ENCODE results near the gene MCU. TPM values are rescaled to one million over a fixed set of nuclear protein-coding genes. Genes with fewer than 3 reads are reported as not detected.
"Not testable (repeated sequence)": the region's sequence is repeated elsewhere in the genome, so short reads cannot be mapped to it uniquely, and the experiment has no call there.

Gene MCU
- polyA plus RNA-seq, 1 donor = 41.6 TPM

DNA sequence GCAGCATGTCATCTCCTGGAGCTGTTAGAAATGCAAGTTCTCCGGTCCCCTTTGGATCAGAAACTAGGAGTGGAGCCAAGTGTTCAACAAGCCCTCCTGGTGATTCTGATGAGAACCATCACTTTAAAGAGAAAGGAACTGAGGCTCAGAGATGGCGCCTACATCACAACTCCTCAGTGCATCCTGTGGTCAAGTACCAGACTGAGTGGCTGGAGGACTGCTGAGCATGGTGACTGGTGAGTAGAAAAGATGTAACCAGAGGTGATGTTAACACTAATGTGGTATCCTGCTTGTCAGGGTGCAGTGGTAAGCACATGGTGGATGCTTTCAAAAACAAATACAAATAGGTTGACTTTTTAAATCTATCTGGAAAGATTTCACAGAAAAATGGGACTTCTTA, 198.1 kb downstream of the MCU start:
- Histone ChIP-seq H3K27ac (ENCODE audit: low read length) (no peak overlapping the region), H3K4me3 (ENCODE audit: low read length) (no peak overlapping the region), H3K4me1 (ENCODE audit: control insufficient read depth, insufficient read depth, low read length) (no peaks in the 10 kb centered on the region), H3K36me3 (ENCODE audit: control insufficient read depth, insufficient read depth, low read length) (peaks cover 16% of the 10 kb centered on the region), H3K9me3 (ENCODE audit: control insufficient read depth, low read depth, low read length) (no peaks in the 10 kb centered on the region), H3K27me3 (ENCODE audit: control insufficient read depth, insufficient read depth, low read length) (no peaks in the 10 kb centered on the region)
- no CpG with 5 or more reads among the region's 2 CpGs for WGBS (ENCODE audit: insufficient coverage, low lambda C conversion rate)
- no peak for DNase-seq

DNA sequence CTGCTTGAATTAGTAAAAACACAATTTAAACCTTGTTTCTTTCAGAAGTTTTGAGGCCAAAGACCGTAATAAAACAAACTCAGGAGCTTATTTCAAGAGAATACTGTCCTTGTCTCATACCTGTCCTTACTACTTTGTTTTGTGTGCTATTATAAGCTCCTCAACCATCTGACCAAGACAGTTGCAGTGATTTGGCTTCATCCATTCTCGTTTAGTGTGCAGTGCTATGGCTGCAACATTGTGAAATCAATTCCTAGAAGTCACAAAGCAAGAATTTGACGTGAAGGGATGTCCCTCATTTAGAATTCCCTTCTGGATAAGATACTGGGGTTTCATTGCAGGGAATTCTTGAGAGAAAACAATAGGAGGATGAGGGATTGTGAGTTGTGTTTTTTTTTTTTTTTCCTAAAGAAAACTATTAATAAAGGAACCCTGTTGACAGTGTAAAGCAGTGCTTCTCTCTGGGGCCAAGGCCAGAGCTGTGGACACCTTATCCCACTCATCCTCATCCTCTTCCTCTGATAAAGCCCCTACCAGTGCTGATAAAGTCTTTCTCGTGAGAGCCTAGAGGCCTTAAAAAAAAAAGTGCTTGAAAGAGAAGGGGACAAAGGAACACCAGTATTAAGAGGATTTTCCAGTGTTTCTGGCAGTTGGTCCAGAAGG, 201.3 kb downstream of the MCU start, which contains the start of gene OIT3:
TSS of gene OIT3 (plus strand) at position 604 of the 663 bp plus-strand sequence. CDS start 60 bp downstream, outside the sequence.
- 74% methylated on average over 3 of the region's 4 CpGs for WGBS (ENCODE audit: insufficient coverage, low lambda C conversion rate)
- Histone ChIP-seq H3K9me3 (ENCODE audit: control insufficient read depth, low read depth, low read length) (no peaks in the 10 kb centered on the region), H3K4me3 (ENCODE audit: low read length) (no peak within 1 kb of the TSS), H3K36me3 (ENCODE audit: control insufficient read depth, insufficient read depth, low read length) (peaks cover 2% of the 10 kb centered on the region), H3K27me3 (ENCODE audit: control insufficient read depth, insufficient read depth, low read length) (no peaks in the 10 kb centered on the region), H3K27ac (ENCODE audit: low read length) (no peak within 1 kb of the TSS), H3K4me1 (ENCODE audit: control insufficient read depth, insufficient read depth, low read length) (no peaks in the 10 kb centered on the region)
- DNase-seq = no peak

DNA sequence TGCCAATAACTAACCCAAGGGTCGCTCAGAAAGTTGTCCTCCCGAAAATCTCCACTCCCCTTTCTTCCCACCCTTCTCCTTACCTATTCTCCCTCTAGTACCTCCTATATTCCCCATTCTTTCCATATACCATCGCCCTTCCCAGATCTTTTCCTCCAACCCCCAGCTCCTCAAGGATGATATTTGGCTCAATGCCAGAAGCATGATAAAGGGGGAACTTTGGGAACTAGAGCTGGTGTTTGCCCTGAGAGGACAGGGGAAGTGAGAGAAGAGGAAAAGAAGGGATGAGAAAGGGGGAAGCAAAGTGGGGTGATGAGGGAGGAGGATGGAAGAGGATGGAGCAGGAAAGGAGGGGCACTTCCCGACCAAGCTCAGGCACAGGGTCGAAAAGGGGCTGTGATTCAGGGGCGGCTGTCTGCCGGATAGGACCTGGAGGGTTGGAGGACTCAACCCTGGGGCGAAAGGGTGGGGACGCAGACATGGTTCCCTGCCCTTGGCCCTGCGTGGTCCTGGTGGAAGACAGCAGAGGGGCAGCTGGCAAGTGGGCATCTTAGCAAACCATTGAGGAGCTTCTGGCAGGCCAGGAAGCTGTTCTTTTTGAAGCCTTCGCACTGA, 203.4 kb downstream of the MCU start:
- DNase-seq = no peak
- H3K27ac ChIP-seq (ENCODE audit: low read length) = no peak overlapping the region
- 40% methylated on average over 1 of the region's 11 CpGs for WGBS (ENCODE audit: insufficient coverage, low lambda C conversion rate)
- no peak overlapping the region for H3K4me3 ChIP-seq (ENCODE audit: low read length)
- no peaks in the 10 kb centered on the region for H3K27me3 ChIP-seq (ENCODE audit: control insufficient read depth, insufficient read depth, low read length)
- H3K9me3 ChIP-seq (ENCODE audit: control insufficient read depth, low read depth, low read length) = no peaks in the 10 kb centered on the region
- H3K36me3 ChIP-seq (ENCODE audit: control insufficient read depth, insufficient read depth, low read length) = no peaks in the 10 kb centered on the region
- no peaks in the 10 kb centered on the region for H3K4me1 ChIP-seq (ENCODE audit: control insufficient read depth, insufficient read depth, low read length)

DNA sequence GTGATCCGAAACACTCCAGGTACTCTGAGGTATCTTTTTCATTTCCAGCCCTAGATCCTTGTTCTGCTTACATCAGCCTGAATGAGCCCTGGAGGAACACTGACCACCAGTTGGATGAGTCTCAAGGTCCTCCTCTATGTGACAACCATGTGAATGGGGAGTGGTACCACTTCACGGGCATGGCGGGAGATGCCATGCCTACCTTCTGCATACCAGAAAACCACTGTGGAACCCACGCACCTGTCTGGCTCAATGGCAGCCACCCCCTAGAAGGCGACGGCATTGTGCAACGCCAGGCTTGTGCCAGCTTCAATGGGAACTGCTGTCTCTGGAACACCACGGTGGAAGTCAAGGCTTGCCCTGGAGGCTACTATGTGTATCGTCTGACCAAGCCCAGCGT, 206.7 kb downstream of the MCU start:
- Histone ChIP-seq H3K9me3 (ENCODE audit: control insufficient read depth, low read depth, low read length) (no peaks in the 10 kb centered on the region), H3K27me3 (ENCODE audit: control insufficient read depth, insufficient read depth, low read length) (no peaks in the 10 kb centered on the region), H3K4me1 (ENCODE audit: control insufficient read depth, insufficient read depth, low read length) (no peaks in the 10 kb centered on the region), H3K4me3 (ENCODE audit: low read length) (no peak overlapping the region), H3K36me3 (ENCODE audit: control insufficient read depth, insufficient read depth, low read length) (no peaks in the 10 kb centered on the region), H3K27ac (ENCODE audit: low read length) (no peak overlapping the region)
- no peak for DNase-seq
- WGBS (ENCODE audit: insufficient coverage, low lambda C conversion rate) = no CpG with 5 or more reads among the region's 10 CpGs

DNA sequence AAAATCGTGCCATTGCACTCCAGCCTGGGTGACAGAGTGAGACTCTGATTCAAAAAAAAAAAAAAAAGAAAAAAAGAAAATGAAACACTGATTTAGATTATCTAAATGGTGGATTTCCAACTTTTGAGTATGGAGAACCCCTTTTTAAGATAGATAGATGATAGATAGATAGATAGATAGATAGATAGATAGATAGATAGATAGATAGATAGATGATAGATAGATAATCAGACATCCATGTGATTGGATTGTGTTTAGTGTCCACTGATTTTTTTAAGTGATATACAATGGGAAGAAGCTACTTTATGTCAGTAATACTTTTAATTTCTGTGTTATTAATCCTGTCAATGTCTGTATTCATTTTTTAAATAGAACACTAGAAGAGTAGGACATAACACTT, 207.6 kb downstream of the MCU start:
- H3K4me3 ChIP-seq (ENCODE audit: low read length) = no peak overlapping the region
- no peaks in the 10 kb centered on the region for H3K4me1 ChIP-seq (ENCODE audit: control insufficient read depth, insufficient read depth, low read length)
- no peaks in the 10 kb centered on the region for H3K9me3 ChIP-seq (ENCODE audit: control insufficient read depth, low read depth, low read length)
- no peak for DNase-seq
- no peaks in the 10 kb centered on the region for H3K27me3 ChIP-seq (ENCODE audit: control insufficient read depth, insufficient read depth, low read length)
- WGBS (ENCODE audit: insufficient coverage, low lambda C conversion rate) = 100% methylated on average over 1 of the region's 1 CpG
- H3K36me3 ChIP-seq (ENCODE audit: control insufficient read depth, insufficient read depth, low read length) = no peaks in the 10 kb centered on the region
- H3K27ac ChIP-seq (ENCODE audit: low read length) = no peak overlapping the region

DNA sequence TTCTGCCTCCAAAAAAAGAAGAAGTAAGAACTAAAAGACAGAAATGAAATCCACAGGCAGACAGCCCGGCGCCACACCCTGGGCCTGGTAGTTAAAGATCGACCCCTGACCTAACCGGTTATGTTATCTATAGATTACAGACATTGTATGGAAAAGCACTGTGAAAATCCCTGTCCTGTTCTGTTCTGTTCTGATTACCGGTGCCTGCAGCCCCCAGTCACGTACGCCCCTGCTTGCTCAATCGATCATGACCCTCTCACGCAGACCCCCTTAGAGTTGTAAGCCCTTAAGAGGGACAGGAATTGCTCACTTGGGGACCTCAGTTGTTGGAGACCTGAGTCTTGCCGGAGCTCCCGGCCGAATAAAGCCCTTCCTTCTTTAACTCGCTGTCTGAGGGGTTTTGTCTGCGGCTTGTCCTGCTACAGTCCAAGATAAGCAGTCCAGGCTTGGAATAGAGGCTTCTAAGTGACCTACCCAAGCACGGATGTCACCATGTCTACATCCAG, 212.1 kb downstream of the MCU start:
- H3K9me3 ChIP-seq (ENCODE audit: control insufficient read depth, low read depth, low read length); H3K36me3 ChIP-seq (ENCODE audit: control insufficient read depth, insufficient read depth, low read length); H3K4me3 ChIP-seq (ENCODE audit: low read length); H3K27ac ChIP-seq (ENCODE audit: low read length); H3K4me1 ChIP-seq (ENCODE audit: control insufficient read depth, insufficient read depth, low read length); H3K27me3 ChIP-seq (ENCODE audit: control insufficient read depth, insufficient read depth, low read length); DNase-seq: not testable (repeated sequence)
- WGBS (ENCODE audit: insufficient coverage, low lambda C conversion rate) = no CpG with 5 or more reads among the region's 15 CpGs

DNA sequence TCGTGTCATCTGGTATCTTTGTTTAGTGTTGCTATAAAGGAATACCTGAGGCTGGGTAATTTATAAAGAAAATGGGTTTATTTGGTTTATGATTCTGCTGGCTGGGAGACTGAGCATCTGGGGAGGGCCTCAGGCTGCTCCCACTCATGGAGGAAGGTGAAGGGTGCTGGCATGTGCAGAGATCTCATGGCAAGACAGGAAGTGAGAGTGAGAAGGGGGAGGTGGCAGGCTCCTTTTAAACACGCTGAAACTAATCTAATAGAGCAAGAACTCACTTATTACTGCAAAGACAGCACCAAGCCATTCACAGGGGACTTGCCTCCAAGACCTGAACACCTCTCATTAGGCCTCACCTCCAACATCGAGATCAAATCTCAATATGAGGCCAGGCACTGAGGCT, 212.9 kb downstream of the MCU start:
- H3K27ac ChIP-seq (ENCODE audit: low read length) = no peak overlapping the region
- H3K9me3 ChIP-seq (ENCODE audit: control insufficient read depth, low read depth, low read length) = no peaks in the 10 kb centered on the region
- no CpG with 5 or more reads among the region's 3 CpGs for WGBS (ENCODE audit: insufficient coverage, low lambda C conversion rate)
- no peaks in the 10 kb centered on the region for H3K36me3 ChIP-seq (ENCODE audit: control insufficient read depth, insufficient read depth, low read length)
- H3K27me3 ChIP-seq (ENCODE audit: control insufficient read depth, insufficient read depth, low read length) = no peaks in the 10 kb centered on the region
- H3K4me1 ChIP-seq (ENCODE audit: control insufficient read depth, insufficient read depth, low read length) = no peaks in the 10 kb centered on the region
- H3K4me3 ChIP-seq (ENCODE audit: low read length) = no peak overlapping the region
- no peak for DNase-seq

DNA sequence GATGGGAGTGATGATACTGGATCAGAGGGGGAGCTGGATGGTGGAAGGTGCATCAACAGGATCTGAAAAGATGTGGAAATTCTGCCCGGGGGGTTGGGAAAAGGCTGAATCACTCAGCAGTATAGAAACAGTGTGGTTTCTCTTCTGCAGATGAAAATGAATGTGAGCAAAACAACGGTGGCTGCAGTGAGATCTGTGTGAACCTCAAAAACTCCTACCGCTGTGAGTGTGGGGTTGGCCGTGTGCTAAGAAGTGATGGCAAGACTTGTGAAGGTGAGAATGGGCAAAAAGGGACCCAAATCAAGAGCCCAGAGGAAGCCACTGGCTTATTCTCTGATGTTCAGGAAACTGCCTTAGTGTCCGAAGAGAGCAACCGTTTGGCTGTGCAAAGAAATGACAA, 214.5 kb downstream of the MCU start:
- Histone ChIP-seq H3K27ac (ENCODE audit: low read length) (no peak overlapping the region), H3K4me3 (ENCODE audit: low read length) (no peak overlapping the region), H3K27me3 (ENCODE audit: control insufficient read depth, insufficient read depth, low read length) (no peaks in the 10 kb centered on the region), H3K4me1 (ENCODE audit: control insufficient read depth, insufficient read depth, low read length) (no peaks in the 10 kb centered on the region), H3K9me3 (ENCODE audit: control insufficient read depth, low read depth, low read length) (no peaks in the 10 kb centered on the region), H3K36me3 (ENCODE audit: control insufficient read depth, insufficient read depth, low read length) (no peaks in the 10 kb centered on the region)
- no CpG with 5 or more reads among the region's 6 CpGs for WGBS (ENCODE audit: insufficient coverage, low lambda C conversion rate)
- no peak for DNase-seq

DNA sequence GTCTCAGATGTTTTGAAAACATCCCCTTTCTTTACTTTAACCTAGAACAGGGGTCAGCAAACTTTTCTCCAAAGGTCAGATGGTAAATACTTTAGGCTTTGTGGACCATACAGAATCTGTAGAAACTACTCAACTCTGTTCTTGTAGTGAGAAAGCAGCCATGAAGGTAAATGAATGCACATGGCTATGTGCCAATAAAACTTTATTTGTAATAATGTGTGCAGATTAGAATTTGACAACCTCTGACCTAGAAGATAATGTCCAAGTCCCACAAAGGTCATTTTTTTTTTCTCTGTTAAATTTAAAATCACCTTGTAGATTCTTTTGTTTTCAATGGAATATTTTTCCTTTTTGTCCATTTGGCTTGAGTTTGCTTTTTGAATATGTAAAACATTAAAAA, 218.8 kb downstream of the MCU start:
- no peak overlapping the region for H3K27ac ChIP-seq (ENCODE audit: low read length)
- no peak for DNase-seq
- no peaks in the 10 kb centered on the region for H3K4me1 ChIP-seq (ENCODE audit: control insufficient read depth, insufficient read depth, low read length)
- no peaks in the 10 kb centered on the region for H3K9me3 ChIP-seq (ENCODE audit: control insufficient read depth, low read depth, low read length)
- H3K4me3 ChIP-seq (ENCODE audit: low read length) = no peak overlapping the region
- H3K36me3 ChIP-seq (ENCODE audit: control insufficient read depth, insufficient read depth, low read length) = no peaks in the 10 kb centered on the region
- no peaks in the 10 kb centered on the region for H3K27me3 ChIP-seq (ENCODE audit: control insufficient read depth, insufficient read depth, low read length)

DNA sequence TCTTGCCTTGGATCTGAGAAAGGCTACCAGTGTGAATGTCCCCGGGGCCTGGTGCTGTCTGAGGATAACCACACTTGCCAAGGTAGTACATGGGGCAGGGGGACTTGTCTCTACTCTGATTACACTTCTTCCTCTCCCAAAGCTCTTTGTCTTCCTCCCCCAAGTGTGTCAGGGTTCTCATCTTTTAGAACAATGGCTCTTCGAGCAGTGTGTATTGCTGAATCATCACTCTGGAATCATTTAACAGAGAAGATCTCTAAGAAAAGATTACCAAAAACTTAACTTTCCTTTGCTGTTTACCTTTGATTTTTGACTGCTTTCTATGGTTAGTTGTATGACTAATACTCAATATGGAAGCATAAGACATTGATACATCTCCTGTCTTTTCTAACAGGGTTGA, 219.8 kb downstream of the MCU start:
- H3K27ac ChIP-seq (ENCODE audit: low read length) = no peak overlapping the region
- no peaks in the 10 kb centered on the region for H3K36me3 ChIP-seq (ENCODE audit: control insufficient read depth, insufficient read depth, low read length)
- no peaks in the 10 kb centered on the region for H3K4me1 ChIP-seq (ENCODE audit: control insufficient read depth, insufficient read depth, low read length)
- no peaks in the 10 kb centered on the region for H3K9me3 ChIP-seq (ENCODE audit: control insufficient read depth, low read depth, low read length)
- no CpG with 5 or more reads among the region's 2 CpGs for WGBS (ENCODE audit: insufficient coverage, low lambda C conversion rate)
- no peak overlapping the region for H3K4me3 ChIP-seq (ENCODE audit: low read length)
- H3K27me3 ChIP-seq (ENCODE audit: control insufficient read depth, insufficient read depth, low read length) = no peaks in the 10 kb centered on the region
- DNase-seq = no peak

DNA sequence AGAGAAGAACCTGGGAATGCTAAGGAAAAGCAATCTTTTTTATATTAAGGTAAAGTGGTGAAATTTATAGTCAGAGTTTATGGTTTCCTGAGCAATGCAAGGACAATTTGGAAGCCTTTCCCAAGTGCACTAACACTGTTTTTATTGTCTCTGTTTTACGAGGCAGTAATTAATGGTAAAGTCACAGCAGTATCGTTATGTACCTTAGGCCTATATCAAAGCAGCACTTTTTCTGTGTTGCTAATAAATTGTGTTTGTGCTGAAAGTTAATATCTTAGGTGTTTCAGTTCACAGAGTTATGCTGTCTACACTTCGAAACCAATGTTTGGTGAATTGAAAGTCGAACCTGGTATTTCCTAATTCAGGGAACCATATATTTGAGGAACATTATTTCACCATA, 220.8 kb downstream of the MCU start:
- no peak for DNase-seq
- Histone ChIP-seq H3K4me1 (ENCODE audit: control insufficient read depth, insufficient read depth, low read length) (no peaks in the 10 kb centered on the region), H3K9me3 (ENCODE audit: control insufficient read depth, low read depth, low read length) (no peaks in the 10 kb centered on the region), H3K4me3 (ENCODE audit: low read length) (no peak overlapping the region), H3K27me3 (ENCODE audit: control insufficient read depth, insufficient read depth, low read length) (no peaks in the 10 kb centered on the region), H3K27ac (ENCODE audit: low read length) (no peak overlapping the region), H3K36me3 (ENCODE audit: control insufficient read depth, insufficient read depth, low read length) (no peaks in the 10 kb centered on the region)
- WGBS (ENCODE audit: insufficient coverage, low lambda C conversion rate) = 83% methylated on average over 1 of the region's 4 CpGs

Measured in large intestine (tissue), 3 donors.